GDM1 (cell line): Measurements from ENCODE around the gene OIP5.
"Not testable (repeated sequence)": the region's sequence is repeated elsewhere in the genome, so short reads cannot be mapped to it uniquely, and the experiment has no call there.

ENCODE experiments used
- DNase-seq: peaks from one replicate; lab custom pipeline; 2025; lab: John Stamatoyannopoulos, UW

The OIP5 gene

DNA sequence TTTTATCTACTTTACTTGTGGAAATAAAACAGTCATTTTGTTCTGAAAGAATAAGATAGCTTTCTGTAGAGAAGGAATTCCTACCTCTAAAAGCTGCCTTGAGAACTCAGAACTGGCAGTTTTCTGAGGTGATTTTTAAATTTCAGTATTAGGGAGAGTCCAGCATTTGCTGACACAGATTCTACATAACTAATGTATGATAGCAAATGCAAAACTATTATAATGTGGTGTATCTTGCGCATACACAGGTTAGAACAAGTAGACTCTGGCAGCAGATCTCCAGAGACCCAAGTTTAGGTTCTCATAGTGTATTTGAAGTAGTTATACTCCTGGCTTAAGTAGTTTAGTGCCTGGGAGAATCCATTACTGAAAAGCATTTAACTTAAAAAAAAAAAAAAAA is 30.8 kb downstream of the OIP5 start:
- DNase-seq: no peak

DNA sequence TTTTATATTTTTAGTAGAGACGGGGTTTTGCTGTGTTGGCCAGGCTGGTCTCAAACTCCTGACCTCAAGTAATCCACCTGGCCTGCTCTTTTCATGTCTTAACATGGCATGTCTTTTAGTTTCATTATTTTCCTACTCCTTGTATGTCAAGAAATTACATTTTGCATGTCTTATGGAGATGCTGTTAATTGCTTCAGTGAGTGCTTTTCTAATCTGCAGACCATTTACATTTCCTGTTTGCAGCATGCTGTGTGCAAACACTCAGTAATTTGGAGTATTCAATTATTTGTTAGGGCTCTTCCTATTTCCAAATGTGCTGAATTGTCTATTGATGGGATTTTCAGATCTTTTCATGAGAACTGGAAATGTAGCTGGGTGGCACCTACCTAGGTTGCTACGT is 31.3 kb downstream of the OIP5 start:
- not testable (repeated sequence) for DNase-seq

DNA sequence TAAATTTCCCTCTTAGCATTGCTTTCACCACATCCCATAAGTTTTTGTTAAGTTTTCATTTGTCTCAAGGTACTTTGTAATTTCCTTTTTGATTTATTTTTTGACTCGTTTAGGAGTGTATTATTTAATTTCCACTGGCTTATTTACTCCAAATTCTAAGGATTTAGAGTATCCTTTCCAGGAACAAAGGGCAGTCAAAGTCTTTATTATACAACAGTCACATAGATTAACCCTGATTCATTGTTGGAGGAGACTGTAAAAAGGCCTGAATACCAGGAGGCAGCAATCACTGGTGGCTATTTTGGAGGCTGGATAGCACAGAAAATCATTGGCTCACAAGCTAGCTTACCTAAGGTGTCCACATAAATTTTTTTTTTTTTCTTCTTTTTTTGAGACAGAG is 39.9 kb downstream of the OIP5 start:
- DNase-seq: no peak

DNA sequence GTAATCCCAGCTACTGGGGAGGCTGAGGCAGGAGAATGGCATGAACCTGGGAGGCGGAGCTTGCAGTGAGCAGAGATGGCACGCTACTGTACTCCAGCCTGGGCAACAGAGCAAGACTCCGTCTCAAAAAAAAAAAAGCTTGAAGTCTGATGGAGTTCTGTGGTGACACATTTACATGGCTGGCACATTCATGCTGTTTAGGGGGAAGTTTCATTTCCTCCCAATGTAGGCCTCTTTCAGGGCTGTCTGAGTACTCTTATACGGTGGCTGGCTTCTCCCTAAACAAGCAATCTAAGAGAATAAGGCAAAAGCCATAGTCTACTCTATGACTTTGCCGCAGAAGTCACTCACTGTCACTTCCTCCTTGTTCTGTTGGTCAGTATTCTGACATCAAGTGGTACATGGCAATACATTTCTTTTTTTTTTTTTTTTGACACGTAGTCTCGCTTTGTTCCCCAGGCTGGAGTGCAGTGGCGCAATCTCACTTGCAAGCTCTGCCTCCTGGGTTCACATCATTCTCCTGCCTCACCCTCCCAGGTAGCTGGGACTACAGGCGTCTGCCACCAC is 41.2 kb downstream of the OIP5 start:
- peak; percentile 4 for DNase-seq

DNA sequence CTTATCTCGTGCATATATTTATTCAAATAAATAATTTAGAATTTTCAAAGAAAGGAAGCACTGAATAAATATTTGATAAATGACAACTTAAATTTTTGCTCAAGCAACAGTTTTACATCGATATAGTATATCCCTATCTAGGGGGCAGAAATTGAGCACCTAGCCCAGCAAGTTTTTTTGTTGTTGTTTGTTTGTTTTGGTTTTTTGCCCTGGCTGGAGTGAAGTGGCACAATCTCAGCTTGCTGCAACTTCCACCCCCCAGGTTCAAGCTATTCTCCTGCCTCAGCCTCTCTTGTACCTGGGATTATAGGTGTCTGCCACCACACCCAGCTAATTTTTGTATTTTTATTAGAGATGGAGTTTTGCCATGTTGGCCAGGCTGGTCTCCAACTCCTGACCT is 42.4 kb downstream of the OIP5 start:
- DNase-seq: no peak

DNA sequence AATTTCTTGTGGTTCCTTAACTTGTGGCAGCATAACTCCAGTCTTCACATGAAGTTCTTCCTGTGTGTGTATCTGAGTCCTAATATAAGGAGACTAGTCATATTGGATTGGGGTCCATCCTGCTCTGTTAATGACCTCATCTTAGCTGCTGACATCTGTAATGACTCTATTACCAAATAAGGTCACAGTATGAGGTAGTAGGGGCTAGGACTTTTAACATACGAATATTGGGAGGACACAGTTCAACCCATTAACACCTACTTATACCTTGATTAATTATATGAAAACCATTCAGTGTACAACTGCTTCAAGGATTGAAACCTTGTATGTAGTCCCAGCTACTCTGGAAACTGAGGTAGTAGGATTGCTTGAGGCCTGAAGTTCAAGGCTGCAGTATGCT is 43.9 kb downstream of the OIP5 start:
- DNase-seq: no peak

DNA sequence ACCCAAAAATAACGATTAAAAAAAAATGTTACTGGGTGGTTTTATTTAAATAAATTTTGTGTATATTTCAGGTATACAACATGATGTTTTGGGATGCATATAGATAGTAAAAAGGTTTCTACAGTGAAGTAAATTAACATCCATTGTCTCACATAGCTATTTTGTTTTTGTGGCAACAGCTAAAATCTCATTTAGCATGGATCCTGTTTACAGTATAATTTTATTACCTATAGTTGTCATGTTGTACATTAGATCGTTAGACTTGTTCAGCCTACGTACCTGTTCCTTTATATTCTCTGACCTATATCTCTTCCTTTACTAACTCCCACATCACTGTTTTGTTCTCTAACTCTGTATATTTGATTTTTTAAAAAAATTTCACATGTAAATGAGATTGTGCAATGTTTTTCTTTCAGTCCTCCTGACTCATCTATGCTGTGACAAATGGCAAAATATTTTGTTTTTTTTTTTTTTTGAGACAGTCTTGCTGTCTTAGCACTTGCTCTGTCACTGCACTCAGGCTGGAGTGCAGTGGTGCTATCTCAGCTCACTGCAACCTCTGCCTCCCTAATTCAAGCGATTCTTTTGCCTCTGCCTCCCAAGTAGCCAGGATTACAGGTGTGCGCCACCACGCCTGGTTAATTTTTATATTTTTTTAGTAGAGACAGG is 45.6 kb downstream of the OIP5 start:
- no peak for DNase-seq

DNA sequence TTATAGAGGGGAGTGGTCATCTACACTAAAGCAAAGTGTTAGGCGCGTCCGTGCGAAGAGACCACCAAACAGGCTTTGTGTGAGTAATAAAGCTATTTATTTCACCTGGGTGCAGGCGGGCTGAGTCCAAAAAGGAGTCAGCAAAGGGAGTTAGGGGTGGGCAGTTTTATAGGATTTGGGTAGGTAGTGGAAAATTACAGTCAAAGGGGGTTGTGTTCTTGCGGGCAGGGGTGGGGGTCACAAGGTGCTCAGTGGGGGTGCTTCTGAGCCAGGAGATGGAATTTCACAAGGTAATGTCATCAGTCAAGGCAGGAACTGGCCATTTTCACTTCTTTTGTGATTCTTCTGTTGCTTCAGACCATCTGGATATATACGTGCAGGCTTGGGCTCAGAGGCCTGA is 47.1 kb downstream of the OIP5 start:
- DNase-seq: no peak

DNA sequence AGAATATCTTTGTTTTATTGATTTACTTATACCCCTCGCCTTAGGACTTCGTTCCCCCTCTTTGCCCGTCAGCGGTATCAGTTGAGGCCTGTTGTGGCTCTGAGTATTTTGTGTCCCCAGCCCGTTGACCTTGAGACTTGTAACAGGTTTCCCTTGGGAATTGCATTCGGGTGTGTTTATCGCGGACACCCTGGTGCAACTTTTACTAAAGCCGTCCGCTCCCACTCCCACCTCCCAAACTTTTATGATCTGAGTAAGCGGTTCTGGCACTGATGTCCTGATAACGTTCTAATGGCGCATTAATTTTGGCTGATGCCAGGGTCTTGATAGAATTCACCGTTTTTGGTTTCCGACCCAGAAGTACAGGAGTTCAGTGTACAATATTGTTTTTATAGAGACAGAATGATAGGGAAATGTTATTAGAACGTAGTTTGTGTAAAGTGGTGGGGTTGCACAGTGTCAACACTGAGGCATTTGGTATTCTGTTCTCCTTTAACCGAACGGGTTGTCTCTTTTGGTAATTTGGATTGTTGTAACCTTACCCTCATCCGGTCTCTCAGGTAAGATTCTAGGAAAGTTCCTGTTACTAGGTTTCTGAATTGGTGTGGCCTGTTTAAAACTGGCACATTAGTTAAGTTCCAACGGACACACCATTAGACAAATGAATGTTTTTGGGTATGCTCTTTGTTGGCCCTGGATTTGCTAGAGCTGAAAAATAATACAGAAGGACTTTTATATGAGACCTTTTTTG is 47.8 kb downstream of the OIP5 start:
- no peak for DNase-seq

DNA sequence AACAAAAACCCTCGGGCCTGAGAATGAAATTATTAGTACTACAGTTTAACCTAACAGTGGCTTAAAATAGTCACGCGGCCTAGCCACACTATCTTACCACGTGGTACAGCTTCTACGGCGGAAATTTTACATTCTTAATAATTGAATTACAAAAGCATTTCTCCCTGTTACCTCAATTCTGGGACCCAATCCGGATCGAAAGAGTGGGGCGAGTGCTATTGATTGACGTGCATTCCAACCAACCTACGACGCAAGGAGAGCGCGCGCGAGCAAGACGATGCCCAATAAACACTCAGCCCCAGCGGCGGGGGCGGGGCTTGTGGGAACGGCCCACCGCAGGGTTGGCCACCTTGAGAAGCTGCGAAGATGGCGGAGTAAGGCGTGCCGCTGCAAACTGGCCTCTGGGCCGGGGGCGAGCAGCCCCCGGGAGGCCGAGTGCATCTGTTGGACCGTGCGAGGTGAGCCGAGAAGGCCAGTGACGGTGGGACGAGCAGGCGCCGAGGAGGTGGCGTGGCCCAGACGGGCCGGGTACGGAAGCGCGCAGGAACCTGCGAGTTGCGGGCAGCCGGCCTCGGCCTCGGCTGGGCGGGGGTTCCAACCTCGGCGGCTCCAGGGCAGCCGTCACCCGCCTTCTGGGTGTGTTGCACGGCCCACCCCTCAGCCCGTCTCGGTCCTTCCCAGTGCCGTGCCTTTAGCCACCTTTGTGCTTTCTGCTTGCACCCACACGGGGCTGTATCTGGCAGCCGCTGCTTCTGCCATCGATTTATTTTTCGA is 48.6 kb downstream of the OIP5 start:
- peak; percentile 97 for DNase-seq

DNA sequence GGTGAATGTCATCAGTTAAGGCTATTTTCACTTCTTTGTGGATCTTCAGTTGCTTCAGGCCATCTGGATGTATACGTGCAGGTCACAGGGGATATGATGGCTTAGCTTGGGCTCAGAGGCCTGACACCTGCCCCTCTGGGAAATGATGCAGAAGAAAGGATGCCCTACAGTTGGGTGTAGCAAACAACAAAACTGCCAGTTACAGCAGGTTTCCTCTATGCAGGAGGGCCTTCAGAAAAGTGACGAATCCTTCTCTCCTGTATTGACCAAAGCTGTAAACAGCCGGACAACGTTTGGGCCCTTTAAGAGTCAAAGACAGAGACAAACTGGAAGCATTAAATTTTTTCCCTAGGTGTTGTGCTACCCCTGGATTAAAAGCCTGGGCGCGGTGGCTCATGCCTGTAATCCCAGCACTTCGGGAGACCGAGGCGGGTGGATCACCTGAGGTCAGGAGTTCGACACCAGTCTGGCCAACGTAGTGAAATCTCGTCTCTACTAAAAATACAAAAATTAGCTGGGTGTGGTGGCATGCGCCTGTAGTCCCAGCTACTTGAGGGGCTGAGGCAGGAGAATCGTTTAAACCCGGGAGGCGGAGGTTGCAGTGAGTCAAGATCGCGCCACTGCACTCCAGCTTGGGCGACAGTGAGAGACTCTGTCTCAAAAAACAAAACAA is 49.3 kb downstream of the OIP5 start:
- DNase-seq: not testable (repeated sequence)

DNA sequence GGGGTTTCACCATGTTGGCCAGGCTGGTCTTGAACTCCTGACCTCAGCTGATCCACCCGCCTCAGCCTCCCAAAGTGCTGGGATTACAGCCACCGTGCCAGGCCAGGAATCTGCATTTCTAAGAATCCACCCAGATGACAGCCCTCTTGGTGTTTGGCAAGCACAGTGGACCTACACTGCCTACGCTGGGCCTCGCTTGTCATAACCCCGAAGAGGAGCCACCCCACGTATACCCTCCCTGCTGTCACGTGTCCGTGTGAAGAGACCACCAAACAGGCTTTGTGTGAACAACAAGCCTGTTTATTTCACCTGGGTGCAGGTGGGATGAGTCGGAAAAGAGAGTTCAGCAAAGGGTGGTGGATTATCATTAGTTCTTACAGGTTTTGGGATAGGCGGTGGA is 50.0 kb downstream of the OIP5 start:
- DNase-seq: not testable (repeated sequence)

DNA sequence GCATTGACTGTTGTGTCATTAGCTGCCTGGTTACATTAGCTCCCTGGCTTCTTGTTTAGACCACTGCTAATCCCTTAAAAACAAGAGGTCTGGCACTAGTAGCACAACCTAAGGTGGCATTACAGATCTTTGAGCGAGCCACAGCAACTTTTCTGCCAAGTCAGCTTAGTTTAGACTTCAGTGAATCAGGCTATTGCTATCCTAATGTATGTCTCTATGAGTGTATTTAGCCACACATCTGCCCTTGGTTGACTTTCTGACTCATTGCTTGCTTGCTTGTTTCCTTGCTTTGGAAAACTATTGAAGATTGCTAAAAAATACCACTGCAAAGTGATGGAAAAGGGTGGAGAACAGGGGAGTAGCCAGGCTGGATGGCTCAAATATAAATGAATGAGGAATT is 51.2 kb downstream of the OIP5 start:
- no peak for DNase-seq

DNA sequence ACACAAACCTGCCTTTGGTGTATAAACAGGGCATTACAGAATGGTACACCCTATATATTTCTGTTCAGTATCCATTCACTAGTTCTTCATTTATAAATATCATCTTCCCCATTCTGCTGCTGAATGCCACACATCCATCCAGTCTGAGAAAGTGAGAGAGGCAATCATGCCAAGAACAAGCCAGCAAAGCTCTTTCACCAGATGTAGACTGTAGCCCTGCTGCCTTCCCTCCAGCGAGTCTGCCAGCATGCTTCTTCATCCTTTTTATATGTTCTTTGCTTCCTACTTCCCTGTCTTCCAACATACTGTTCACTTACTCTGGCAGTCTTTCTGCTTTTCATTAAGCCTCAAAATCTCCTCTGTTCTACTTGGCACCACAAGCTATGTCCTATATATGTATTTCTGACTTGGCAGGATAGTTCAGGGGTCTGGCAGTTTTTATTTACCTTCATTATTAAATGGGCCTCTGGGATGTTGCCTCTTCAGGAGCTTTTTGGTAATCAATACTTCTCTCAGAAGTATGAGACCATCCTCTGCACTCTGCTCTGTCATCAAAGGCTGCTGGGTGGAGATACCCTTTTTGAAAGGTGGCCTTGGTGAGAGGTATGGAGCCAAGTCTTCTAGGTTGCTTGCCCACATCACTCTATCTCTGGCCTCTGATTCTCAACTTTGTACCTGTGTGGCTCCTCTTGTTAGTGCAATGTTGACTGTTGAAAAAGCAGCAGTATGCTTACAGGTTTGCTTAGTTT is 52.7 kb downstream of the OIP5 start:
- DNase-seq: no peak

DNA sequence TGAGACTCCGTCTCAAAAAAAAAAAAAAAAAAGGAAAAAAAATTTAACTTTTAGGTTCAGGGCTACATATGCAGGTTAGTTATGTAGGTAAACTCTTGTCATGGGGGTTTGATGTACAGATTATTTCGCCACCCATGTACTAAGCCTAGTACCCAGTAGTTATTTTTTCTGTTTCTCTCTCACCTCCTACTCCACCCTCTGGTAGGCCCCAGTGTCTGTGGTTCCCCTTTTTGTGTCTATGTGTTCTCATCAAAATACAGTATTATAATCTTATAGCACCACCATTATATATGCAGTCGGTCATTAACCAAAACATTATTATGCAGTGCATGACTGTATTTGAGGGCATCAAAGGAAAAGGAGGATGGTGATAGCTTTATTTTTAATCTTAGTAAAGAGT is 54.1 kb downstream of the OIP5 start:
- no peak for DNase-seq

DNA sequence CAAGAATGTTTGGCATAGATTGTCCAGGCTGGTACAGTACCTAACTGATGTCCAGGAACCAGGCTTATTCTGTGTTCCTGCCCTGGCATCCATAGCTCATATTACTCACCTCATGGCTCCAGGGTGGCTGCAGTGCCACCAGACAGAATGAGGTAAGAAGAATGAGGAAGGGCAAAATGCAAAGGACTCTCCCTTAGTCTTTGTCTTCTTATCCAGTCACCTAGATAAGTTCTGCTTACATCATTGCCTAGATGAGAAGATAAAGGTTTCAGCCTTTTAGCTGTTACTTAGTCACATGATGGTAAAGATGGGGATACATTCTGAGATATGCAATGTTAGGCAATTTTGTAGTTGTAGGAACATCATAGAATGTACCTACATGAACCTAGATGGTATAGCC is 55.6 kb downstream of the OIP5 start:
- DNase-seq: no peak

DNA sequence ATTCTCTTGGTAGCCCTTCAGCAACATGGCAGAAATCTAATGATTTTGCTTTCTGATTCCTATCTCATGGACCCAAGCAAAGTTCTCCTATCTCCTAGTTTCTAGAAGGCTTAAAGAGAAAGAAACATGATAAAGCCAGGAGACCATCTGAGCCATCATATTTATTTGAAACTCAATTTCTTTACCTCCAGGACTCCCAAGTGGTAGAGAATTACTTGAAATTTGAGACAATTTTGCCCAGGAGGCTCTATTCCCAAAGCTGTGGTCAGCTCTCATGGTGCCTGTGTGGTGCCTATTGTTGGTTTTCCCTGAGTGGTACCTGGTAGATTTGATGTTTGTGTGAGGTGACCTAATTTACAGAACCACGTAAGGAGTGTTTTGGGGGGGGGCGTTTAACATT is 62.5 kb downstream of the OIP5 start:
- DNase-seq: no peak

DNA sequence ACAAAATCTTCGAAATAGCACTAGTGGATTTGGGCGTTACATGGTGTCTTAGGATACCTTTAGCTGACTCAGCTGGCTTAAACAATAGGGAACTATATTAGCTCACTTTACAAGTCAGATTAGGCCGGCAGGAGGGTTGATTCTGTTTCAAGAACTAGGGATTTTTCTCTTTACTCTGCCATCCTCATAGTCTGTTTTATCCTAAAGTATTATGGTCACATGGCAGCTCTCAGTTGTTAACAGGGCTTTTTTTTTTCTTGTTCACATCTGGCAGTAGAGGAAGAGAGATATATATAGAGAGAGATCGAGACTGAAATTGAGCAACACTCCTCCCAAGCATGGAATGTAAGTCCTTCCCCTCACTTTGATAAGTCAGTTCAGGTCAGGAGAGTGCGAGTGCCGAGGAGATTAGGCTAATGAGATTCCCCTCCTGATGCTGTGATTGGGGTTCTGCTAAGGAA is 68.5 kb downstream of the OIP5 start:
- DNase-seq: no peak

DNA sequence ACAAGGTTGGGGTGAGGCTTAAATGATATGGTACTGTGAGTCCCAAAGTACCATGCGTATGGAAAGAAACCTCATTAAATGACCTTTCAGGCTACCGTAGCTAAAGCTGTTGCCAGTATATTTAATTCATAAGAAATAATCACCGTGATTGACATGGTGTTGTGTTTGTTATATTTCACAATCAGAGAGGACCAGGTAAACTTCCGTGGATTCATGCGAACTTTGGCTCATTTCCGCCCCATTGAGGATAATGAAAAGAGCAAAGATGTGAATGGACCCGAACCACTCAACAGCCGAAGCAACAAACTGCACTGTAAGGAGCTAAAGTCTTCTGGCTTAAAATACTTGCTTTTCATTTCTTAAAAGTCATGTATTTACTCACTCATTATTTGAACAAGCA is 69.8 kb downstream of the OIP5 start:
- DNase-seq: no peak

DNA sequence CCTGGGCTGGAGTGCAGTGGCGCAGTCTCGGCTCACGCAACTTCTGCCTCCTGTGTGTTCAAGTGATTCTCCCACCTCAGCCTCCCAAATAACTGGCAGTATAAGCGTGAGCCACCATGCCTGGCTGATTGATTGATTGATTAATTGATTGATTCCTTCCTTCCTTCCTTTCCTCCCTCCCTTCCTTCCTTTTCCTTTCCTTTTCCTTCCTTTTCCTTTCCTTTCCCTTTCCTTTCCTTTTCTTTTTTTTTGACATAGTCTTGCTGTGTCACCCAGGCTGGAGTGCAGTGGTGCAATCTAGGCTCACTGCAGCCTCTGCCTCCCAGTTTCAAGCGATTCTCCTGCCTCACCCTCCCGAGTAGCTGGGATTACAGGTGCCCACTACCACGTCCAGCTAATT is 71.5 kb downstream of the OIP5 start:
- DNase-seq: not testable (repeated sequence)

DNA sequence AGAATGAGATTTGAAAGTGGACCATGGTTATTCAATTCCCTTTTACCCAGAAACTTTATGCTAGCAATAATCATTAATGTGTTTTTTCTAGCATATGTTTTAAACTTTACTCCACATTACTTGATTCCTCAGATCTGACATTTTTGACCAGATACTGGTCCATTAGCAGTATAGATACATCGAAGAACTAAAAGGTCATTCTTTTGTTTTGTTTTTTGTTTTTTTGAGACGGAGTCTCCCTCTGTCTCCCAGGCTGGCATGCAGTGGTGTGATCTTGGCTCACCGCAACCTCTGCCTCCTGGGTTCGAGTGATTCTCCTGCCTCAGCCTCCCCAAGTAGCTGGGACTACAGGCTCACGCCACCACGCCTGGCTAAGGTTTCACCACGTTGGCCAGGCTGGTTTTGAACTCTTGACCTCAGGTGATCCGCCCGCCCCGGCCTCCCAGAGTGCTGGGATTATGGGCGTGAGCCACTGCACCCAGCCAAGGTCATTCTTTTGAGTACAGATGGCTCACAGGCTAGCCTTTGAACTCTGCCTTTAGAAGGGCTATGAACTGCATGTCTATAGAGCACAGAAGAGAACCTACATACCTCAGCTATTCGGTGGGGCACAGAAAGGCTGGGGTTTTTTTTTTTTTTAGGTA is 72.7 kb downstream of the OIP5 start:
- DNase-seq: no peak
